ENCODE results near the gene CD40LG. TPM values are rescaled to one million over a fixed set of nuclear protein-coding genes. Genes with fewer than 3 reads are reported as not detected.

CD40LG gene
- total RNA-seq, 1 experiment from 2014 or later = not detected

GRCh38 chrX:136643243-136643642 is 4.7 kb upstream of the CD40LG start:
- Histone ChIP-seq H4K8ac (replicated peaks; ENCODE audit: insufficient read length, low read depth, low read length) (no peak overlapping the region), H3K9me3 (ENCODE audit: control insufficient read depth, low read depth, low read length) (peaks cover 27% of the 10 kb centered on the region), H3K23ac (ENCODE audit: insufficient read length, low read depth, low read length) (no peak overlapping the region), H3T11ph (ENCODE audit: low read length) (no peak overlapping the region), H2BK120ac (ENCODE audit: low read depth, low read length, poor library complexity, severe bottlenecking) (no peak overlapping the region), H2AK5ac (ENCODE audit: insufficient read length, low read length) (no peak overlapping the region), H3K4me2 (ENCODE audit: insufficient read depth, insufficient read length, low read length) (no peak overlapping the region), H3K23me2 (ENCODE audit: insufficient read length, low read depth, low read length, poor library complexity, severe bottlenecking) (no peaks in the 10 kb centered on the region), H3K27me3 (ENCODE audit: insufficient read depth, low read length) (no peaks in the 10 kb centered on the region), H4K5ac (ENCODE audit: insufficient read length, low read depth, low read length) (no peak overlapping the region), H2BK5ac (ENCODE audit: insufficient read length, low read length) (no peak overlapping the region), H3K27ac (ENCODE audit: insufficient read length, low read depth, low read length) (no peak overlapping the region), H2BK20ac (ENCODE audit: low read depth, low read length, poor library complexity, severe bottlenecking) (no peak overlapping the region), H4K91ac (ENCODE audit: insufficient read length, low read depth, low read length) (no peak overlapping the region), H3K4me1 (ENCODE audit: insufficient read depth, low read length) (no peaks in the 10 kb centered on the region), H3K56ac (ENCODE audit: insufficient read length, low read depth, low read length) (no peak overlapping the region), H3K79me1 (ENCODE audit: insufficient read depth, low read depth, low read length, poor library complexity, severe bottlenecking) (no peaks in the 10 kb centered on the region), H3K9ac (ENCODE audit: extremely low read depth, insufficient read length, low read length) (no peak overlapping the region), H3K18ac (ENCODE audit: insufficient read length, low read depth, low read length) (no peak overlapping the region), H2BK12ac (ENCODE audit: insufficient read length, low read depth, low read length) (no peak overlapping the region), H3K79me2 (ENCODE audit: insufficient read depth, low read length) (no peaks in the 10 kb centered on the region), H3K4ac (ENCODE audit: low read depth, low read length) (no peak overlapping the region), H3K14ac (ENCODE audit: insufficient read depth, low read length) (no peak overlapping the region), H2AFZ (ENCODE audit: low read length) (no peak overlapping the region), H2BK15ac (ENCODE audit: low read depth, low read length) (no peak overlapping the region), H4K20me1 (ENCODE audit: control insufficient read depth, insufficient read depth, insufficient read length) (no peaks in the 10 kb centered on the region)
- H3K36me3 Mint-ChIP-seq (ENCODE audit: insufficient read depth in 1 of 3, low read depth in 3 of 3) = peaks cover 0 to 5% (median 0%) of the 10 kb centered on the region in 3 experiments; a peak in 2 of 7 replicates
- no peaks in the 10 kb centered on the region for H3K4me1 Mint-ChIP-seq
- H3K27me3 Mint-ChIP-seq (ENCODE audit: low read depth) = peaks cover 4% of the 10 kb centered on the region
- TF ChIP-seq, protein P1, sequence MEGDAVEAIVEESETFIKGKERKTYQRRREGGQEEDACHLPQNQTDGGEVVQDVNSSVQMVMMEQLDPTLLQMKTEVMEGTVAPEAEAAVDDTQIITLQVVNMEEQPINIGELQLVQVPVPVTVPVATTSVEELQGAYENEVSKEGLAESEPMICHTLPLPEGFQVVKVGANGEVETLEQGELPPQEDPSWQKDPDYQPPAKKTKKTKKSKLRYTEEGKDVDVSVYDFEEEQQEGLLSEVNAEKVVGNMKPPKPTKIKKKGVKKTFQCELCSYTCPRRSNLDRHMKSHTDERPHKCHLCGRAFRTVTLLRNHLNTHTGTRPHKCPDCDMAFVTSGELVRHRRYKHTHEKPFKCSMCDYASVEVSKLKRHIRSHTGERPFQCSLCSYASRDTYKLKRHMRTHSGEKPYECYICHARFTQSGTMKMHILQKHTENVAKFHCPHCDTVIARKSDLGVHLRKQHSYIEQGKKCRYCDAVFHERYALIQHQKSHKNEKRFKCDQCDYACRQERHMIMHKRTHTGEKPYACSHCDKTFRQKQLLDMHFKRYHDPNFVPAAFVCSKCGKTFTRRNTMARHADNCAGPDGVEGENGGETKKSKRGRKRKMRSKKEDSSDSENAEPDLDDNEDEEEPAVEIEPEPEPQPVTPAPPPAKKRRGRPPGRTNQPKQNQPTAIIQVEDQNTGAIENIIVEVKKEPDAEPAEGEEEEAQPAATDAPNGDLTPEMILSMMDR (conservative IDR thresholded peaks at IDR 0.05) = no peak
- no peak for DNase-seq
- H3K4me3 Mint-ChIP-seq = no peak overlapping the region
- no CpG with 5 or more reads among the region's 1 CpG for WGBS (ENCODE audit: extremely low coverage, insufficient read length, low lambda C conversion rate)
- H3K27ac Mint-ChIP-seq = no peak overlapping the region; a peak in 1 of 7 replicates
- peaks cover 60 to 73% of the 10 kb centered on the region in 2 experiments for H3K9me3 Mint-ChIP-seq

All from H9 (cell line).